HEK293 (cell line): ENCODE measurements around the gene APOL3.

Source experiments
- CTCF ChIA-PET: fragments of 350-600 bp; formaldehyde crosslinking; extraction: SDS; loops from one replicate; lab custom pipeline; 2021; ENCODE audit warnings: antibody characterized with exemption; lab: Yijun Ruan, JAX
- POLR2A ChIA-PET: fragments of 300-600 bp; formaldehyde crosslinking; extraction: SDS; loops from one replicate; lab custom pipeline; 2020; ENCODE audit warnings: antibody characterized with exemption, inconsistent platforms; lab: Yijun Ruan, JAX
- H3K27ac ChIP-seq: fragments of 200-500 bp; sonication (Bioruptor generic); 2 replicates; pipeline ENCODE4 v1.5.1; 2014; ENCODE audit warnings: low read depth, low read length, control low read depth, inconsistent platforms; ENCODE audit errors: extremely low read depth
- H3K36me3 ChIP-seq, 2 experiments: fragments of 200-500 bp in 1 of 2; sonication (Bioruptor generic) in 1 of 2; 1 replicate in 1 of 2; 2 replicates in 1 of 2; pipeline ENCODE4 v1.5.1; 2014 to 2017; ENCODE audit warnings: inconsistent platforms in 2 of 2, low read length in 2 of 2; ENCODE audit not compliant: control insufficient read depth in 2 of 2, insufficient read depth in 1 of 2
- H3K4me1 ChIP-seq: fragments of 200-500 bp; sonication (Bioruptor generic); 2 replicates; pipeline ENCODE4 v1.5.1; 2014; ENCODE audit warnings: mild to moderate bottlenecking, low read length, inconsistent platforms; ENCODE audit not compliant: control insufficient read depth, insufficient read depth
- H3K4me3 ChIP-seq: 2 replicates; pipeline ENCODE4 v1.5.1; 2011; ENCODE audit warnings: low read depth, mild to moderate bottlenecking, control low read depth, low read length, moderate library complexity
- H3K9me3 ChIP-seq: fragments of 200-500 bp; sonication (Bioruptor generic); 2 replicates; pipeline ENCODE4 v1.5.1; 2014; ENCODE audit warnings: low read depth, low read length, inconsistent platforms; ENCODE audit not compliant: control insufficient read depth, insufficient read depth
- KLF9 ChIP-seq: fragments of 450-650 bp; formaldehyde crosslinking; IDR thresholded peaks from 2 replicates; pipeline ENCODE4 v1.5.1; 2016; ENCODE audit warnings: missing biosample characterization, missing genetic modification characterization, low read depth
- ZNF138 ChIP-seq: fragments of 450-650 bp; formaldehyde crosslinking; IDR thresholded peaks from 2 replicates; pipeline ENCODE4 v1.5.1; 2016; ENCODE audit warnings: missing biosample characterization, missing genetic modification characterization, borderline replicate concordance
- ZNF174 ChIP-seq: fragments of 450-650 bp; formaldehyde crosslinking; IDR thresholded peaks from 2 replicates; pipeline ENCODE4 v1.5.0; 2017; ENCODE audit warnings: missing biosample characterization, mild to moderate bottlenecking, missing genetic modification characterization
- ZNF214 ChIP-seq: fragments of 450-650 bp; formaldehyde crosslinking; IDR thresholded peaks from 2 replicates; pipeline ENCODE4 v1.5.1; 2017; ENCODE audit warnings: missing biosample characterization, mild to moderate bottlenecking, missing genetic modification characterization, borderline replicate concordance
- ZNF292 ChIP-seq: fragments of 450-650 bp; formaldehyde crosslinking; IDR thresholded peaks from 2 replicates; pipeline ENCODE4 v1.5.1; 2016; ENCODE audit warnings: low read depth, missing biosample characterization, missing genetic modification characterization, borderline replicate concordance
- ZNF311 ChIP-seq: fragments of 450-650 bp; formaldehyde crosslinking; IDR thresholded peaks from 2 replicates; pipeline ENCODE4 v1.5.1; 2017; ENCODE audit warnings: missing biosample characterization, missing genetic modification characterization, borderline replicate concordance
- ZNF426 ChIP-seq: fragments of 450-650 bp; formaldehyde crosslinking; IDR thresholded peaks from 2 replicates; pipeline ENCODE4 v1.5.1; 2017; ENCODE audit warnings: missing biosample characterization, missing genetic modification characterization, mild to moderate bottlenecking, inconsistent platforms, moderate library complexity
- ZNF549 ChIP-seq: fragments of 450-650 bp; IDR thresholded peaks from 2 replicates; pipeline ENCODE4 v1.5.1; 2018; ENCODE audit warnings: missing biosample characterization, missing genetic modification characterization, mild to moderate bottlenecking, inconsistent platforms, moderate library complexity
- ZNF558 ChIP-seq: fragments of 450-650 bp; formaldehyde crosslinking; IDR thresholded peaks from 2 replicates; pipeline ENCODE4 v1.5.1; 2016; ENCODE audit warnings: missing biosample characterization, missing genetic modification characterization
- ZNF610 ChIP-seq: fragments of 450-650 bp; formaldehyde crosslinking; IDR thresholded peaks from 2 replicates; pipeline ENCODE4 v1.5.1; 2016; ENCODE audit warnings: missing biosample characterization, missing genetic modification characterization, borderline replicate concordance
- ZNF792 ChIP-seq: fragments of 450-650 bp; formaldehyde crosslinking; IDR thresholded peaks from 2 replicates; pipeline ENCODE4 v1.5.1; 2016; ENCODE audit warnings: missing biosample characterization, missing genetic modification characterization
- TF ChIP-seq, protein P1 (sequence below): fragments of 450-650 bp; formaldehyde crosslinking; IDR thresholded peaks from 2 replicates; pipeline ENCODE4 v1.5.1; 2016; ENCODE audit warnings: missing biosample characterization, missing genetic modification characterization
- TF ChIP-seq, protein P2 (sequence below): IDR thresholded peaks from 2 replicates; pipeline ENCODE4 v1.6.1; 2011; ENCODE audit warnings: mild to moderate bottlenecking, low read depth, low read length, borderline replicate concordance
- TF ChIP-seq, protein P3 (sequence below): sonication (generic); formaldehyde crosslinking; IDR thresholded peaks from 2 replicates; pipeline ENCODE4 v1.8.1; 2022; ENCODE audit warnings: mild to moderate bottlenecking, moderate library complexity, missing genetic modification reagents
- TF ChIP-seq, protein P4 (sequence below): fragments of 450-650 bp; formaldehyde crosslinking; IDR thresholded peaks from 2 replicates; pipeline ENCODE4 v1.5.1; 2016; ENCODE audit warnings: missing biosample characterization, missing genetic modification characterization, low read depth
- TF ChIP-seq, protein P5 (sequence below): fragments of 450-650 bp; formaldehyde crosslinking; IDR thresholded peaks from 2 replicates; pipeline ENCODE4; 2016; ENCODE audit warnings: missing biosample characterization, missing genetic modification characterization
- TF ChIP-seq, protein P6 (sequence below): fragments of 450-650 bp; formaldehyde crosslinking; IDR thresholded peaks from 2 replicates; pipeline ENCODE4 v1.5.1; 2016; ENCODE audit warnings: missing biosample characterization, missing genetic modification characterization

Gene APOL3

DNA sequence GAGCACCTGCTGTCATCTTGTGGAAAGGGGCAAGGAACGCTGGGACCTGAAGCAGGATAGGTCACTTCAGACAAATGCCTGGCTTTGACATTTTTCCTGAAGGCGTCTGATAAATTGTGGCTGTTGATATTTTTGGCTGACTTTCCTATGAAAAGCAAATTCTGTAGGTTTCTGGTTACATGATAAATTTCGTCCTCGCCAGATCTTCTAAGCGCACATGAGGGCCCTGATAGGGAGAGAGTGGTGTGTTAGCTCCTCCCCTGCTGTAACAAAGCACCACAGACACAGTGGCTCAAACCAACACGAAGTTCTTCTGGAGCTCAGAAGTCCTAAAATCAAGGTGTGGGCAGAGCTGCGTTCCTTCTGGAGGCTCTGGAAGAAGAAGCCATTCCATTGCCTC, 21.5 kb upstream of the APOL3 start (continued):
- TF ChIP-seq, protein P1, sequence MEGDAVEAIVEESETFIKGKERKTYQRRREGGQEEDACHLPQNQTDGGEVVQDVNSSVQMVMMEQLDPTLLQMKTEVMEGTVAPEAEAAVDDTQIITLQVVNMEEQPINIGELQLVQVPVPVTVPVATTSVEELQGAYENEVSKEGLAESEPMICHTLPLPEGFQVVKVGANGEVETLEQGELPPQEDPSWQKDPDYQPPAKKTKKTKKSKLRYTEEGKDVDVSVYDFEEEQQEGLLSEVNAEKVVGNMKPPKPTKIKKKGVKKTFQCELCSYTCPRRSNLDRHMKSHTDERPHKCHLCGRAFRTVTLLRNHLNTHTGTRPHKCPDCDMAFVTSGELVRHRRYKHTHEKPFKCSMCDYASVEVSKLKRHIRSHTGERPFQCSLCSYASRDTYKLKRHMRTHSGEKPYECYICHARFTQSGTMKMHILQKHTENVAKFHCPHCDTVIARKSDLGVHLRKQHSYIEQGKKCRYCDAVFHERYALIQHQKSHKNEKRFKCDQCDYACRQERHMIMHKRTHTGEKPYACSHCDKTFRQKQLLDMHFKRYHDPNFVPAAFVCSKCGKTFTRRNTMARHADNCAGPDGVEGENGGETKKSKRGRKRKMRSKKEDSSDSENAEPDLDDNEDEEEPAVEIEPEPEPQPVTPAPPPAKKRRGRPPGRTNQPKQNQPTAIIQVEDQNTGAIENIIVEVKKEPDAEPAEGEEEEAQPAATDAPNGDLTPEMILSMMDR (tag by site-specific recombination): no peak
- TF ChIP-seq, protein P2, sequence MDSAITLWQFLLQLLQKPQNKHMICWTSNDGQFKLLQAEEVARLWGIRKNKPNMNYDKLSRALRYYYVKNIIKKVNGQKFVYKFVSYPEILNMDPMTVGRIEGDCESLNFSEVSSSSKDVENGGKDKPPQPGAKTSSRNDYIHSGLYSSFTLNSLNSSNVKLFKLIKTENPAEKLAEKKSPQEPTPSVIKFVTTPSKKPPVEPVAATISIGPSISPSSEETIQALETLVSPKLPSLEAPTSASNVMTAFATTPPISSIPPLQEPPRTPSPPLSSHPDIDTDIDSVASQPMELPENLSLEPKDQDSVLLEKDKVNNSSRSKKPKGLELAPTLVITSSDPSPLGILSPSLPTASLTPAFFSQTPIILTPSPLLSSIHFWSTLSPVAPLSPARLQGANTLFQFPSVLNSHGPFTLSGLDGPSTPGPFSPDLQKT: no peak
- TF ChIP-seq, protein P3, sequence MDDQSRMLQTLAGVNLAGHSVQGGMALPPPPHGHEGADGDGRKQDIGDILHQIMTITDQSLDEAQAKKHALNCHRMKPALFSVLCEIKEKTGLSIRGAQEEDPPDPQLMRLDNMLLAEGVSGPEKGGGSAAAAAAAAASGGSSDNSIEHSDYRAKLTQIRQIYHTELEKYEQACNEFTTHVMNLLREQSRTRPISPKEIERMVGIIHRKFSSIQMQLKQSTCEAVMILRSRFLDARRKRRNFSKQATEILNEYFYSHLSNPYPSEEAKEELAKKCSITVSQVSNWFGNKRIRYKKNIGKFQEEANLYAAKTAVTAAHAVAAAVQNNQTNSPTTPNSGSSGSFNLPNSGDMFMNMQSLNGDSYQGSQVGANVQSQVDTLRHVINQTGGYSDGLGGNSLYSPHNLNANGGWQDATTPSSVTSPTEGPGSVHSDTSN: no peak

DNA sequence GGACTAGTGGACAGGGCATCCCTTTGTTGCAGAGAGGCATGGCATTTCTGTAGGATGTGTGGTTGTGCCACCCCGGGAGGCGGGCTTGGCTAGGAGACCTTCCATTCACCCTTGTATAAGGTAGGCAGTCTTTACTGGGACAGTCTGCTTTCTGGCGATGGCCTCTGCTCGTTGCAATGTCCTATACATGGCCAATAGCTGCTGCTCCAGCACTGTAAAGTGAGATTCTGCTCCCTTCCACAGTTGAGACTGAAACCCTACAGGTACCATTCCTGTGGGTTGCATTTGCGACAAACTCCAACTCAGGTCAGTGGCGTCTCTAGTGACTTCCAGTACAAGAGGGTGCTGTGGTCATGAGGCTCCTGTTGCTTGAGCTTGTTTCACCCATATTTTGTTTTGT, 20.4 kb upstream of the APOL3 start:
- Histone ChIP-seq H3K4me3 (no peak overlapping the region), H3K36me3 (no peaks in the 10 kb centered on the region), H3K9me3 (no peaks in the 10 kb centered on the region), H3K27ac (no peak overlapping the region), H3K4me1 (no peaks in the 10 kb centered on the region)
- ChIA-PET CTCF (interaction anchor here (0.6 to 8.0 kb wide), 22 partner anchors 9 to 1060 kb away, joined by 3 to 63 read pairs (median 5); partner anchors contain the start of genes APOL2 and APOL3), POLR2A (interaction anchor here (1.0 kb wide), 1 partner anchor 299 kb away, joined by 5 read pairs; no protein-coding TSS in a partner anchor)
- TF ChIP-seq ZNF311 (no peak), ZNF292 (tag by site-specific recombination) (no peak), KLF9 (tag by site-specific recombination) (no peak), ZNF792 (tag by site-specific recombination) (no peak), ZNF558 (no peak), ZNF138 (tag by site-specific recombination) (no peak), ZNF214 (tag by site-specific recombination) (no peak), ZNF174 (tag by site-specific recombination) (no peak), ZNF610 (tag by site-specific recombination) (no peak), ZNF549 (tag by site-specific recombination) (no peak), ZNF426 (tag by site-specific recombination) (no peak)
- TF ChIP-seq, protein P4, sequence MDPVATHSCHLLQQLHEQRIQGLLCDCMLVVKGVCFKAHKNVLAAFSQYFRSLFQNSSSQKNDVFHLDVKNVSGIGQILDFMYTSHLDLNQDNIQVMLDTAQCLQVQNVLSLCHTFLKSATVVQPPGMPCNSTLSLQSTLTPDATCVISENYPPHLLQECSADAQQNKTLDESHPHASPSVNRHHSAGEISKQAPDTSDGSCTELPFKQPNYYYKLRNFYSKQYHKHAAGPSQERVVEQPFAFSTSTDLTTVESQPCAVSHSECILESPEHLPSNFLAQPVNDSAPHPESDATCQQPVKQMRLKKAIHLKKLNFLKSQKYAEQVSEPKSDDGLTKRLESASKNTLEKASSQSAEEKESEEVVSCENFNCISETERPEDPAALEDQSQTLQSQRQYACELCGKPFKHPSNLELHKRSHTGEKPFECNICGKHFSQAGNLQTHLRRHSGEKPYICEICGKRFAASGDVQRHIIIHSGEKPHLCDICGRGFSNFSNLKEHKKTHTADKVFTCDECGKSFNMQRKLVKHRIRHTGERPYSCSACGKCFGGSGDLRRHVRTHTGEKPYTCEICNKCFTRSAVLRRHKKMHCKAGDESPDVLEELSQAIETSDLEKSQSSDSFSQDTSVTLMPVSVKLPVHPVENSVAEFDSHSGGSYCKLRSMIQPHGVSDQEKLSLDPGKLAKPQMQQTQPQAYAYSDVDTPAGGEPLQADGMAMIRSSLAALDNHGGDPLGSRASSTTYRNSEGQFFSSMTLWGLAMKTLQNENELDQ (tag by site-specific recombination): no peak
- TF ChIP-seq, protein P5, sequence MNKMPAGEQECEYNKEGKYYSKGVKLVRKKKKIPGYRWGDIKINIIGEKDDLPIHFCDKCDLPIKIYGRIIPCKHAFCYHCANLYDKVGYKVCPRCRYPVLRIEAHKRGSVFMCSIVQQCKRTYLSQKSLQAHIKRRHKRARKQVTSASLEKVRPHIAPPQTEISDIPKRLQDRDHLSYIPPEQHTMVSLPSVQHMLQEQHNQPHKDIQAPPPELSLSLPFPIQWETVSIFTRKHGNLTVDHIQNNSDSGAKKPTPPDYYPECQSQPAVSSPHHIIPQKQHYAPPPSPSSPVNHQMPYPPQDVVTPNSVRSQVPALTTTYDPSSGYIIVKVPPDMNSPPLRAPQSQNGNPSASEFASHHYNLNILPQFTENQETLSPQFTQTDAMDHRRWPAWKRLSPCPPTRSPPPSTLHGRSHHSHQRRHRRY (tag by site-specific recombination): no peak
- TF ChIP-seq, protein P6, sequence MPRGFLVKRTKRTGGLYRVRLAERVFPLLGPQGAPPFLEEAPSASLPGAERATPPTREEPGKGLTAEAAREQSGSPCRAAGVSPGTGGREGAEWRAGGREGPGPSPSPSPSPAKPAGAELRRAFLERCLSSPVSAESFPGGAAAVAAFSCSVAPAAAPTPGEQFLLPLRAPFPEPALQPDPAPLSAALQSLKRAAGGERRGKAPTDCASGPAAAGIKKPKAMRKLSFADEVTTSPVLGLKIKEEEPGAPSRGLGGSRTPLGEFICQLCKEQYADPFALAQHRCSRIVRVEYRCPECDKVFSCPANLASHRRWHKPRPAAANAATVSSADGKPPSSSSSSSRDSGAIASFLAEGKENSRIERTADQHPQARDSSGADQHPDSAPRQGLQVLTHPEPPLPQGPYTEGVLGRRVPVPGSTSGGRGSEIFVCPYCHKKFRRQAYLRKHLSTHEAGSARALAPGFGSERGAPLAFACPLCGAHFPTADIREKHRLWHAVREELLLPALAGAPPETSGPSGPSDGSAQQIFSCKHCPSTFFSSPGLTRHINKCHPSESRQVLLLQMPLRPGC (tag by site-specific recombination): no peak
